Omental fat pad (tissue), 4 donors: ENCODE data around the gene CYP19A1. TPM values are rescaled to one million over a fixed set of nuclear protein-coding genes. Genes with fewer than 3 reads are reported as not detected.

Experiments used
- ATAC-seq: fragments of 150-250 bp; one replicate; pipeline ENCODE4 v1.9.1; 2016; ENCODE audit warnings: mild to moderate bottlenecking, moderate library complexity; ENCODE audit not compliant: low FRiP score
- DNase-seq: peaks from one replicate; pipeline ENCODE4 v3.0.0-alpha.2; 2019; ENCODE audit warnings: low spot score
- CTCF ChIP-seq, 3 donors: fragments of 450-650 bp; IDR thresholded peaks; one replicate each; pipeline ENCODE4 v1.5.1; 2016 to 2017; ENCODE audit warnings: antibody characterized with exemption in 3 of 3, mild to moderate bottlenecking in 3 of 3, moderate library complexity in 2 of 3
- total RNA-seq, 4 donors: library from RNA; depleted of rRNA; stranded (reverse); fragments of >200 nt; gene quantifications; one replicate each; pipeline ENCODE4 v1.1.0, GENCODE V29; 2016

The CYP19A1 gene
- total RNA-seq, 4 donors from 2014 or later = 1.5 to 16.2 (median 6.8) TPM; not detected in 1

GRCh38 chr15:51320843-51321242, 17.6 kb downstream of the CYP19A1 start:
- TF ChIP-seq CTCF (IDR thresholded peaks at IDR 0.05) = no peak
- no peak for DNase-seq
- no peak for ATAC-seq

GRCh38 chr15:51319539-51319938, 18.9 kb downstream of the CYP19A1 start:
- ATAC-seq (no peak), DNase-seq (no peak)
- TF ChIP-seq CTCF (IDR thresholded peaks at IDR 0.05) = no peak

- DNase-seq (no peak), ATAC-seq (peak; percentile 23)
- no peak for TF ChIP-seq CTCF (IDR thresholded peaks at IDR 0.05)
Measured at GRCh38 chr15:51318382-51319150, 19.8 kb downstream of the CYP19A1 start.

GRCh38 chr15:51316636-51317035, 21.8 kb downstream of the CYP19A1 start:
- DNase-seq (no peak), ATAC-seq (no peak)
- TF ChIP-seq CTCF (IDR thresholded peaks at IDR 0.05) = no peak

- ATAC-seq (no peak), DNase-seq (no peak)
Measured at GRCh38 chr15:51315726-51316125, 22.7 kb downstream of the CYP19A1 start.

GRCh38 chr15:51314391-51315337, 23.7 kb downstream of the CYP19A1 start:
- no peak for ATAC-seq
- no peak for DNase-seq
- no peak for TF ChIP-seq CTCF (IDR thresholded peaks at IDR 0.05)

More at GRCh38 chr15:51315726-51316125, 22.7 kb downstream of the CYP19A1 start:
- no peak for TF ChIP-seq CTCF (IDR thresholded peaks at IDR 0.05)
